Fibroblast of lung (primary cell): Measurements from ENCODE around the gene NPEPL1. TPM values are rescaled to one million over a fixed set of nuclear protein-coding genes. Genes with fewer than 3 reads are reported as not detected.

ENCODE experiments used
- DNase-seq, 2 donors: peaks; one replicate each; pipeline versions ENCODE4 v3.0.0 to v3.0.0-alpha.2; 2010; ENCODE audit warnings: low read depth in 2 of 2
- H2AFZ ChIP-seq: 2 replicates; pipeline ENCODE4 v1.5.1; 2012; ENCODE audit warnings: low read length, control low read depth, inconsistent platforms
- H3K27ac ChIP-seq: 2 replicates; pipeline ENCODE4 v1.5.1; 2011; ENCODE audit warnings: low read length, control low read depth; ENCODE audit not compliant: insufficient read depth
- H3K27me3 ChIP-seq: 2 replicates; pipeline ENCODE4 v1.5.1; 2011; ENCODE audit warnings: mild to moderate bottlenecking, low read length; ENCODE audit not compliant: control insufficient read depth, insufficient read depth
- H3K36me3 ChIP-seq: 2 replicates; pipeline ENCODE4 v1.5.1; 2011; ENCODE audit warnings: low read length; ENCODE audit not compliant: control insufficient read depth, insufficient read depth
- H3K4me1 ChIP-seq: 2 replicates; pipeline ENCODE4 v1.5.1; 2011; ENCODE audit warnings: low read length; ENCODE audit not compliant: control insufficient read depth, insufficient read depth; ENCODE audit errors: extremely low read depth
- H3K4me2 ChIP-seq: 2 replicates; pipeline ENCODE4 v1.5.1; 2011; ENCODE audit warnings: low read length, control low read depth; ENCODE audit not compliant: insufficient read depth; ENCODE audit errors: extremely low read depth
- H3K4me3 ChIP-seq, 4 experiments: fragments of 200-600 bp in 1 of 4; sonication (generic) in 1 of 4; replicated peaks in 1 of 4; 2 replicates each; pipeline ENCODE4 v1.5.1; 2011 to 2016; ENCODE audit warnings: low read length in 4 of 4, low read depth in 3 of 4, mild to moderate bottlenecking in 3 of 4, control low read depth in 2 of 4, inconsistent platforms in 1 of 4, mixed read lengths in 1 of 4; ENCODE audit not compliant: insufficient read depth in 1 of 4; ENCODE audit errors: control extremely low read depth in 1 of 4
- H3K79me2 ChIP-seq: 2 replicates; pipeline ENCODE4 v1.5.1; 2012; ENCODE audit warnings: mild to moderate bottlenecking, low read length, inconsistent platforms; ENCODE audit not compliant: control insufficient read depth, insufficient read depth
- H3K9ac ChIP-seq: 2 replicates; pipeline ENCODE4 v1.5.1; 2011; ENCODE audit warnings: mild to moderate bottlenecking, low read length, control low read depth; ENCODE audit not compliant: insufficient read depth
- H3K9me3 ChIP-seq: 2 replicates; pipeline ENCODE4 v1.5.1; 2012; ENCODE audit warnings: low read depth, low read length; ENCODE audit not compliant: control insufficient read depth, insufficient read depth
- H4K20me1 ChIP-seq: 2 replicates; pipeline ENCODE4 v1.5.1; 2011; ENCODE audit warnings: low read length; ENCODE audit not compliant: control insufficient read depth, insufficient read depth; ENCODE audit errors: extremely low read depth
- CTCF ChIP-seq, 2 donors: IDR thresholded peaks in 1 of 2; conservative IDR thresholded peaks in 1 of 2; 1 replicate in 1 of 2; 2 replicates in 1 of 2; pipeline ENCODE4 v1.5.1; 2011 to 2012; ENCODE audit warnings: low read length in 2 of 2, control low read depth in 1 of 2, inconsistent platforms in 1 of 2, low read depth in 1 of 2, mild to moderate bottlenecking in 1 of 2
- EZH2 ChIP-seq: IDR thresholded peaks from 2 replicates; pipeline ENCODE4 v1.5.1; 2012; ENCODE audit warnings: low read length, control low read depth, mild to moderate bottlenecking; ENCODE audit errors: missing control alignments
- polyA plus RNA-seq, 2 donors: library from polyadenylated mRNA; depleted of rRNA in 1 of 2; stranded (reverse) in 1 of 2; unstranded in 1 of 2; fragments of >200 nt; gene quantifications; 2 replicates each; pipeline ENCODE4 v1.2.1, GENCODE V29; 2011 to 2012; ENCODE audit warnings: missing spikeins in 1 of 2
- total RNA-seq: library from RNA; depleted of rRNA; stranded (reverse); fragments of >200 nt; gene quantifications from 2 replicates; pipeline ENCODE4 v1.2.1, GENCODE V29; 2014

Gene NPEPL1
- total and polyA plus RNA-seq, 2 donors (not counting 1 experiment from before 2014, with no cell fraction given), result 2.9 to 24.6 TPM

- H3K4me1 ChIP-seq, result no peaks in the 10 kb centered on the region
- no peak for DNase-seq
- peak overlapping the region in 1 of 4 experiments; percentile 8 for H3K4me3 ChIP-seq
- H3K79me2 ChIP-seq, result peaks cover 90% of the 10 kb centered on the region
- no peak overlapping the region for H3K27ac ChIP-seq
- TF ChIP-seq CTCF (conservative IDR thresholded peaks at IDR 0.05 in 1 of 2, IDR thresholded peaks at IDR 0.05 in 1 of 2; ENCODE audit: low read depth in 1 of 2, low read length in 2 of 2) (no peak), EZH2 (no peak)
- H4K20me1 ChIP-seq, result no peaks in the 10 kb centered on the region
- no peak overlapping the region for H2AFZ ChIP-seq
- no peaks in the 10 kb centered on the region for H3K27me3 ChIP-seq
- no peaks in the 10 kb centered on the region for H3K9me3 ChIP-seq
- peak overlapping the region; percentile 37 for H3K4me2 ChIP-seq
- H3K9ac ChIP-seq, result no peak overlapping the region
- peaks cover 2% of the 10 kb centered on the region for H3K36me3 ChIP-seq
These were observed 34.6 kb upstream of the NPEPL1 start for GRCh38 chr20:58657986-58658385.

GRCh38 chr20:58658760-58659159, 33.8 kb upstream of the NPEPL1 start:
- Histone ChIP-seq H2AFZ (no peak overlapping the region), H3K4me1 (no peaks in the 10 kb centered on the region)

GRCh38 chr20:58659841-58660240, 32.8 kb upstream of the NPEPL1 start:
- Histone ChIP-seq H3K4me3 (no peak overlapping the region), H3K36me3 (peaks cover 2% of the 10 kb centered on the region), H3K79me2 (peaks cover 83% of the 10 kb centered on the region), H3K9me3 (no peaks in the 10 kb centered on the region), H3K4me2 (no peak overlapping the region), H3K4me1 (no peaks in the 10 kb centered on the region), H4K20me1 (no peaks in the 10 kb centered on the region), H2AFZ (no peak overlapping the region), H3K27me3 (no peaks in the 10 kb centered on the region), H3K9ac (no peak overlapping the region), H3K27ac (no peak overlapping the region)
- TF ChIP-seq CTCF (conservative IDR thresholded peaks at IDR 0.05 in 1 of 2, IDR thresholded peaks at IDR 0.05 in 1 of 2; ENCODE audit: low read depth in 1 of 2, low read length in 2 of 2) (no peak), EZH2 (no peak)
- no peak for DNase-seq

More at GRCh38 chr20:58658760-58659159, 33.8 kb upstream of the NPEPL1 start:
- H3K9ac ChIP-seq, result no peak overlapping the region
- H3K79me2 ChIP-seq, result peaks cover 87% of the 10 kb centered on the region
- peaks cover 2% of the 10 kb centered on the region for H3K36me3 ChIP-seq
- no peaks in the 10 kb centered on the region for H3K9me3 ChIP-seq
- DNase-seq, result no peak
- H3K27me3 ChIP-seq, result no peaks in the 10 kb centered on the region
- no peak for TF ChIP-seq CTCF (conservative IDR thresholded peaks at IDR 0.05 in 1 of 2, IDR thresholded peaks at IDR 0.05 in 1 of 2; ENCODE audit: low read depth in 1 of 2, low read length in 2 of 2)
- no peak for TF ChIP-seq EZH2
- no peak overlapping the region for H3K4me2 ChIP-seq
- H3K27ac ChIP-seq, result no peak overlapping the region
- H3K4me3 ChIP-seq, result no peak overlapping the region
- no peaks in the 10 kb centered on the region for H4K20me1 ChIP-seq
